ENCODE results near the gene QRICH2.
"Not testable (repeated sequence)": the region's sequence is repeated elsewhere in the genome, so short reads cannot be mapped to it uniquely, and the experiment has no call there.

QRICH2 gene, protein sequence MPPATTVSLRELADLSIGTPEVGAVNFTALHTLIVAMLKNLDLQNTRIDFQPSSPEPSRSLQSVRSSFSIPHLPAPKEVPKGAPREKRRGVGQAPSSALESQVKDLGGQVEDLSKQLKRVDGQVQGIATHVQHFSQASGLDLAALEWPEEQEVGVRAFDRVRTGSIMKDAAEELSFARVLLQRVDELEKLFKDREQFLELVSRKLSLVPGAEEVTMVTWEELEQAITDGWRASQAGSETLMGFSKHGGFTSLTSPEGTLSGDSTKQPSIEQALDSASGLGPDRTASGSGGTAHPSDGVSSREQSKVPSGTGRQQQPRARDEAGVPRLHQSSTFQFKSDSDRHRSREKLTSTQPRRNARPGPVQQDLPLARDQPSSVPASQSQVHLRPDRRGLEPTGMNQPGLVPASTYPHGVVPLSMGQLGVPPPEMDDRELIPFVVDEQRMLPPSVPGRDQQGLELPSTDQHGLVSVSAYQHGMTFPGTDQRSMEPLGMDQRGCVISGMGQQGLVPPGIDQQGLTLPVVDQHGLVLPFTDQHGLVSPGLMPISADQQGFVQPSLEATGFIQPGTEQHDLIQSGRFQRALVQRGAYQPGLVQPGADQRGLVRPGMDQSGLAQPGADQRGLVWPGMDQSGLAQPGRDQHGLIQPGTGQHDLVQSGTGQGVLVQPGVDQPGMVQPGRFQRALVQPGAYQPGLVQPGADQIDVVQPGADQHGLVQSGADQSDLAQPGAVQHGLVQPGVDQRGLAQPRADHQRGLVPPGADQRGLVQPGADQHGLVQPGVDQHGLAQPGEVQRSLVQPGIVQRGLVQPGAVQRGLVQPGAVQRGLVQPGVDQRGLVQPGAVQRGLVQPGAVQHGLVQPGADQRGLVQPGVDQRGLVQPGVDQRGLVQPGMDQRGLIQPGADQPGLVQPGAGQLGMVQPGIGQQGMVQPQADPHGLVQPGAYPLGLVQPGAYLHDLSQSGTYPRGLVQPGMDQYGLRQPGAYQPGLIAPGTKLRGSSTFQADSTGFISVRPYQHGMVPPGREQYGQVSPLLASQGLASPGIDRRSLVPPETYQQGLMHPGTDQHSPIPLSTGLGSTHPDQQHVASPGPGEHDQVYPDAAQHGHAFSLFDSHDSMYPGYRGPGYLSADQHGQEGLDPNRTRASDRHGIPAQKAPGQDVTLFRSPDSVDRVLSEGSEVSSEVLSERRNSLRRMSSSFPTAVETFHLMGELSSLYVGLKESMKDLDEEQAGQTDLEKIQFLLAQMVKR (N-terminal part only)

DNA sequence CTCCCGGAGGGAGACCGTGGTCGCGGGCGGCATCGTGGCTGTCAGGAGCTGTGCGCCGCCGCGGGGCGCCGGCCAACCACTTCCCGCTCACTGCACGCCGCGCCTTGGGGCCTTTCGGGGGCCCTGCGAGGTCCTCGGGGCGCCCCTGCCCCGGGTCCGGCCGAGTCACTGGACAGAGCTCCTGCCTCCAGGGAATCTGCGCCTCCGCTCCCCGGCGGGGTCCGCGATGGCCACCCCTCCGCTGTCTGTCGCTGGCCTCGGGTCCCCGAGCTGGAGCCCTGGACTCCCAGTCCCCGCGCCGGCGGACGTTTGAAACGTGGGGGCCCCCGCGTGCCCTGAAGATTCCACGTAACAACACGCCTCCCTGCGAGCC is at the start of gene QRICH2:
TSS of gene QRICH2 (minus strand) at position 311 of the 373 bp plus-strand sequence. CDS start at position 33, 278 bp downstream.
- no peak for DNase-seq (ENCODE audit: low read depth)

DNA sequence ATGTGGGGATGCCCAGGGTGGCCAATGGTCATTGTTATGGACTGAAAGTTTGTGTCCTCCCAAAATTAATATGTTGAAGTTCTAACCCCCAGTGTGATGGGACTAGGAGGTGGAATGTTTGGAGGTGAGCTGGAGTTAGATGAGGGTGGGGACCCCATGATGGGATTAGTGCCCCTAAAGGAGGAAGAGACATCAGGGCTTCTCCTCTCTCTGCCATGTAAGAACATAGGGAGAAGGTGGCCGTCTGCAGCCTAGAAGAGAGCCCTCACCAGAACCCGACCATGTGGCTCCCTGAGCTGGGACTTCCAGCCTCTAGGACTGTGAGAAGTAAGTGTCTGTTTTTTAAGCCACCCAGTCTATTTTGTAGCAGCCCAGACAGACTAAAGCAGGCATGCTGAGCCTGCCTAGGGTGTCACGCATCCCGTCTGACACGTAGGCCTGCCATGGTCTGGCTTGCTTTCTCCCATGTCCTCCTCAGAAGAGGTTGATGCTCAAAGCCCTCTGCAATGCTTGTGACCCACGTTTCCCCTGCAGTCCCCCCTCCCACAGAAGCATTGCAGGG is 49.6 kb upstream of the QRICH2 start:
- DNase-seq (ENCODE audit: low read depth): no peak

DNA sequence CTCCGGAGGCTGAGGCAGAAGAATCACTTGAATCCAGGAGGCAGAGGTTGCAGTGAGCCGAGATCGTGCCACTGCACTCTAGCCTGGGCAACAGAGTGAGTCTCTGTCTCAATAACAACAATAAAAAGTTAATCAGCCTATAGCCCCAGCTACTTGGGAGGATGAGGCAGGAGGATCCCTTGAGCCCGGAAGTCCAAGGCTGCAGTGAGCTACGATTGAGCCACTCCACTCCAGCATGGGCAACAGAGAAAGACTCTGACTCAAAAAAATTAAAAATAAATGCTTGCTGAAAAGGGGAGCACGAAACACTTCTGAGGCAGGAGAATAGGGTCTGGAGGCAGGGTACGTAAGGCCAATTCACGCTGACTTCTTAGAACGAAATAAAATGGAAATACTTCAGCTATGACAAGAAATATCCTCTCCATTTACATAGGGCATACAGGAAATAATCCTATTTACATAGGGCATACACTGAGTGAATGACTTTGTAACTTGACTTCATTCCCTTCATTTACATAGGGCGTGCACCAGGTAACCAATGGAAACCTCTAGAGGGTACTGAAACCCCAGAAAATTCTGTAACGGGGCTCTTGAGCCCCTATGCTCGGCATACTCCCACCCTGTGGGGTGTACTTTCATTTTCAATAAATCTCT is 48.9 kb upstream of the QRICH2 start:
- no peak for DNase-seq (ENCODE audit: low read depth)

DNA sequence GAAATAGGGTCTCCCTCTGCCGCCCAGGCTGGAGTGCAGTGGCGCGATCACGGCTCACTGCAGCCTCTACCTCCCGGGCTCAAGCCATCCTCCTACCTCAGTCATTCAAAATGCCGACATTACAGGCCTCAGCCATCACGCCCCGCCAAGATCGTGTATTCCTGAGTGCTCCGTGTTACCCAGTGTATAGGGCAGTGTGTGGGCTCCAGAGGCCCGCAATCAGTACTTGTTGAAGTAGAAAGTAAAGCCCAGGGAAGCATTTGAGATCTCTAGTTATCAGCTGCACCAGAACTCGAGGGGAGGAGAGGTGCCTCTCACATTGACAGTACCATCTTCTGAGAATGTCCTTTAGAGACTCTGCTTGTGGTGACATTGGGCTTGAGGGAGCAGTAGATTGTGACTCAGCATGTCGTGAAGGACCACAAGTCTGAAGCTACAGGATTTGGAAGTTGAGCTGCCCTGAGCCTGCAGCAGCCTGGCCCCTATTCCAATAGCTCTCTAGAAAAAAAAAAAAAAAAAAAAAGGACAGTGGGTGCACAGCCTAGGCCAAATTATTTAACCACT is 46.8 kb upstream of the QRICH2 start:
- no peak for DNase-seq (ENCODE audit: low read depth)

DNA sequence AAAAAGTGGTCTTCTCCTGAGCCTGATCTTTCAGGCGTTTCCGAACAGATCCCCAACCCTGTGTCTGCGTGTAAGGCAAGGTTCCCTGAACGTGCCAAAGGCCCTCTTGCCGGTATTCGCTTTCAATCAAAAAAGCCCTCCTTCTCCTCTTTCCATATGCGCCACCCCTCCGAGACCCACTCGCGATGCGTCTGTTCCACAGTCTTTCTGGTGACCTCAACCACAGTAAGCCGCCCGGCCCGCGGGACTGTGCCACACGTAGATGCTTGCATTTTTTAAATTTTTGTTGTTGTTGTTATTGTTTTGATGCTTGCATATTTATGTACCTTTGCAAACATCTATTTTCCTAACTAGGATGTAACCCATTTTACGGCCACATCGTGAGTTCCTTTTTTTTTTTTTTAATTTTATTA is 46.2 kb upstream of the QRICH2 start:
- DNase-seq (ENCODE audit: low read depth): no peak

DNA sequence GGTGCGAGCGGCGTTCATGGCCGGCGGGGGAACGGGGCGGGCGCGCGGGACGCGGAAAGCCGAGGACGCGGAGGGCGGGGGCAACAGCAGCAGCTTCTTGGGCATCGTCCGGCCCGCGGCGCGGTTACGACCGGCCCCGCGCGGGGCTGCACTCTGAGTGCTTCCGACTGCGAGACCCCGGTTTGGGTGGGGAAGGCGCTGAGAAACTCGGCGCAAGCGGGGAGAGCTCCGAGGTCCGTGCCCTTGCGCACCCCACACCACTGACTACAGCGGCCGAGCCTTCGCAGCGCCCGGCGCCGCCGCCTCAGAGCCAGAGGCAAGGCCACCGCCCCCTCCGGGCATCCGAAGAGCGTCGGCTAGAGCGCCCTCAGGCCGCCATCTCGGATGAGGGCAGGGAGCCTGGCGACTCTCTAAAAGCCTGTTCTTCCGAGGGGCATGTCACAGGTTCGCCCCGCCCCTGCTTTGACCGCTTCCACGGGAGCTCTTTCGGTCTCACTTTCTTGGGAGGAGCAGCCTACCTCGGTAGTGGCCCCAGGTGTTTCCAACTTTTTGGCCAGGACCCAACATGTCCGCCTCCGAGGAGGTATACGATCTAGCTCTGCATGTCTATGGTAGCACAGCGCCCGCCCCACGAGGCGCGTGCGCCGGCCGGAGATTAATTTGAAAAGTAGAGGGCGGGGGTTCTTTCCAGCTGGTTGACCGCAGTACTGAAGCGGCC is 45.7 kb upstream of the QRICH2 start, which contains the start of gene PRPSAP1:
TSS of gene PRPSAP1 (minus strand) at position 318 of the 718 bp plus-strand sequence. CDS start at position 105, 213 bp downstream.
- DNase-seq (ENCODE audit: low read depth): peak; percentile 72

DNA sequence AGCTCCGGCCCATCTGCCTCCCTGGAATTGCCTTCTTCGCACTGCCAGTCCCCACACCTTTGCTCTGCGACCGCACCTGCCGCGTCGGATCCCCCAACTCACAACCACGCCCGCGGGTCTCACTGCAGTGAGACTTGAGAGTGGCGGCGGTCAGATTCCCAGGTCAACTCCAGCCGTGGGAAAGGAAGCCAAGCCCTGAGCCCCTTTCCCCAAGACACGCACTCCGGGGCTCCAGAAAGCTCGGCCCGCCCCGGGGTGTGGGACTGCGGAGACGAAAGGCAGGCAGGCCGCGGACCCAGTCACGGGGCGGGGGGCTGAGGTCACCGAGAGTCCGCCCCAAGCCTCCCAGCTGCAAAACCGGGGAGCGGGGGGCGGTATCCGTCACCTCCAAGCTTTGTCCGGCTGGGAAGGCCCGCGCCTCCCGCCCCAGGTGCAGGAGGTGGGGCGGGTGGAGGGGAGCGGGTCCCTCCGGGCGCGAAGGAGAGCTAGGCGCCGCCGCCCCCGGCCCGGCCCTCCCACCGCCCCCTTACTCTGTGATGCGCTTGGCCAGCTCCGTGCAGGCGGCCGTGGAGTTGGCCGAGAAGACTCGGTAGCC is 45.0 kb upstream of the QRICH2 start:
- DNase-seq (ENCODE audit: low read depth): no peak

DNA sequence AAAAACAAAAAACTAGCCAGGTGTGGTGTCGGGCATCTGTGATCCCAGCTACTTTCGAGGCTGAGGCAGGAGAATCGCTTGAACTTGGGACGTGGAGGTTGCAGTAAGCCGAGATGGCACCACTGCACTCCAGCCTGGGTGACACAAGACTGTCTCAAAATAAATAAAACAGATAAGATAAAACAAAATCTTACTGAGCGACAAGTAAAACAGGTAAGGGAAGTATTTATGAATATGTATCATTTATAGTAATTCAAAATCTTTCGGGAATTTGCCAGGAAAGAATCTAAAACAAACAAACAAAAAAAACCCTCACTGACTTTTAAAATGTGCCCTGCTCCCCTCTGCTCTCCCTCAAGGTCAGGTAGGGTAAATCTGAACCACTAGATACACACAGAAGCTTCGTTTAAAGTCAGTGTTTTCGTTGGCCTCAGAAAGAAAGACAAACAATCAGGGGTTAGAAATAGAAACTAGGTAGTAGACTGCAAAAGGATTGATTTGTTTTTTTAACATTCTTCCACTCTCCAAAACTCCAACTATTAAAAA is 43.5 kb upstream of the QRICH2 start:
- DNase-seq (ENCODE audit: low read depth): no peak

DNA sequence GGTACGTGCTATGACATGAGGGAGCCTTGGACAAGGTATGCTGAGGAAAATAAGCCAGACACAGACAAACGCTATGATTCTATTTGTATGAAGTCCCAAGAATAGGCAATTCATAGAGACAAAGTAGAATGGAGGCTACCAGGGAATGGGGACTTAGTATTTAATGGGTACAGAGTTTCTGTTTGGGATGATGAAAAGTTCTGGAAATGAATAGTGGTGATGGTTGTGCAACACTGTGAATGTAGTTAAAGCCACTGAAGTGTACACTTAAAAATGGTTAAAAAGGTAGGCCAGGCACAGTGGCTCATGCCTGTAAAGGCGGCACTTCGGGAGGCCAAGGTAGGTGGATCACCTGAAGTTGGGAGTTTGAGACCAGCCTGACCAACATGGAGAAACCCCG is 42.4 kb upstream of the QRICH2 start:
- DNase-seq (ENCODE audit: low read depth): no peak

DNA sequence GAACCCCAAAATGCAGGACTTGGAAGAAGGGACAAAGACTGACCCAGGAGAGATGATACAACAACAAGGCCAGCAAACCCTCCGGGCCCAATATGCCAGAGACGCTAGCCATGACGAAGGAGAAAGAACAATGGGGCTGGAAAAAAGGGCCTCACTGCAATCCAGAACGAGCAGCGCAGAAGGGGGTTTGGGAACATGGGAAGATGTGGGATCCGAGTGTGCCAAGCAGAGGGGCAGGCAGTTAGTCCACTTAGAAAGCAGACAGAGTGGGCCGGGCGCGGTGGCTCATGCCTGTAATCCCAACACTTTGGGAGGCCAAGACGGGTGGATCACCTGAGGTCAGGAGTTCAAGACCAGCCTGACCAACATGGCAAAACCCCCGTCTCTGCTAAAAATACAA is 38.9 kb upstream of the QRICH2 start:
- not testable (repeated sequence) for DNase-seq (ENCODE audit: low read depth)

DNA sequence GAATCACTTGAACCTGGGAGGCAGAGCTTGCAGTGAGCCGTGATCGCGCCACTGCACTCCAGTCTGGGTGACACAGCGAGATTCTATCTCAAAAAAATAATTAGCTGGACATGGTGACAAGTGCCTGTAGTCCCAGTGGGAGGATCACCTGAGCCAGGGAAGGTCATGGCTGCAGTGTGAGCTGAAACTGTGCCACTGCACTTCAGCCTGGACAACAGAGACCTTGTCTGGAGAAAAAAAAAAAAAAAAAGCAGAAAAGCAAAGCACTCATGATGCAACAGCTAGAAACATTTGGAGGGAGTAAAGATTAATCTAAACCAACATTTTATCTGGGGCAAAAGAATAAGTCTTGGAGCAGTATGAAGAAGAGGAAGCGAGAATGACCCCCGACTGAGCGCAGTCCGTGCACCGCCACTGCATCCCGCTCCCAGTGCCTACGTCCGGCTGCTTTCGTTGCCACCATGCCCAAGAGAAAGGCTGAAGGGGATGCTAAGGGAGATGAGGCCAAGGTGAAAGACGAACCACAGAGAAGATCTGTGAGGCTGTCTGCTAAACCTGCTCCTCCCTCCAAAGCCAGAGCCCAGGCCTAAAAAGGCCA is 37.4 kb upstream of the QRICH2 start:
- no peak for DNase-seq (ENCODE audit: low read depth)

DNA sequence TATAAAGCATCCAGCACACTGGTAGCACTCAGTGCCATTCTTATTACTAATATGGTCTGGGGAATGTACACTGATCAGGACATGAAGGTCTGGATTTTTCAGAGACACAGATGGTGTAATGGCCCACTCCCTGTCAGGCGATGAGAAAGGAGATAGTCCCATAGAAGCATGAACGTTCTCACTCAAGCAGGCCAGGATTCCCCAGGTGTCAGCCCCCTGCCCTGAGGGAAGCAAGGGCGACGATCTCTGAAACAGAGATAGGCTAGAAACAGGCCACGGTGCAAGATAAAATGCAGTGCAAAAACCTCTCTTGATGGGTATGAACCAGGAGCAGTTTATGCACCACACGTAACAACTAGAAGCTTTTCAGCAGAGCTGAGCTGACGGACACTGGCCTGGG is 35.0 kb upstream of the QRICH2 start:
- no peak for DNase-seq (ENCODE audit: low read depth)

DNA sequence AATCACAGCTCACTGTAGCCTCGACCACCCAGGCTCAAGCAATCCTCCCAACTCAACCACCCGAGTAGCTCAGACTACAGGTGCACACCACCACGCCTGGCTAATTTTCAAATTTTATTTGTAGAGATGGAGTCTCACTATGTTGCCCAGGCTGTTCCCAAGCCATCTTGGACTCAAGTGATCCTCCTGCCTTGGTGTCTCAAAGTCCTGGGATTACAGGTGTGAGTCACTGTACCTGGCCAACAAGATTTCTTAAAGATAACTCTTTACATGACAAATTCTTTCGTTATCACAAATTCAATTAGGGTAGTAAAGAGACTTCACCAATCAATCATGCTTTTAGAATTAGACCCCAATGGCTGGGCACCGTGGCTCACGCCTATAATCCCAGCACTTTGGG is 33.2 kb upstream of the QRICH2 start:
- no peak for DNase-seq (ENCODE audit: low read depth)

DNA sequence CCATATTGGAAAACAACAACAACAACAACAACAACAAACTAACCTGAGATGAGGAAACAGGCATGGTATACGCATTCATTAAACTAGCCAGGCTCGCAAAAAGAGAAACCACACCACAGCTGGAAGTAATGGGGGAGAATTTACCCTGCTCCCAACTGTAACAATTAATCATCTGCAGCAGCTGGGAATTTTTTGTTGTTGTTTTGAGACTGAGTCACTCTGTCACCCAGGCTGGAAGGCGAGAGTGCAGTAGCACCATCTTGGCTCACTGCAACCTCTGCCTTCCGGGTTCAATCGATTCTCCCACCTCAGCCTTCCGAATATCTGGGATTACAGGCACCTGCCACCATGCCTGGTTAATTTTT is 29.3 kb upstream of the QRICH2 start:
- DNase-seq (ENCODE audit: low read depth): no peak

DNA sequence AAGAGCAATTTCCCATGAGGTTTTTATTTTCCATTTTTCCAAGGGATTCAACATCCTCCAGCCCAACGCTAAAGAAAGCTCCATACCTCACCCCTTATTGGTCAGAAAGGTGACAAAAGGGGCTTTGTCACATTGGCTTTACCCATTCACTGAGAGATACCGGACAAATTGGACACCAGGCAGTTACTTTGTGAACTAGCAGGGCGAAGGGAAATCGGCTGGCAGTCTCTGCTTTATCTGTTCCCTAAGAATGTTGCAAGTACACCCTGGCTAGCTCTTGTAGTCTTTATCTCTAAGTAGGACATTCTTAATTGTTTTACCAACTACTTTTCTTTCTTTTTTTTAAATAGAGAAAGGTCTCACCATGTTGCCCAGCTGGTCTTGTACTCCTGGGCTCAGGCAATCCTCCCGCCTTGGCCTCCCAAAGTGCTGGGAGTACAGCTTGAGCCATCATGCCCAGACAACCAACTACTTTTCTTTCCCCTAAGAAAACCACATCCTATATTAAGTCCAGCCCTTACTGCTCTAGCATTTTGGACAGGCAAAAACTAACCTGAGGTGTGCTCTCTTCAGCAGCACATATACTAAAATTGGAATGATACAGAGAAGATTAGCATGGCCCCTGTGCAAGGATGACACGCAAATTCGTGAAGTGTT is 28.8 kb upstream of the QRICH2 start:
- no peak for DNase-seq (ENCODE audit: low read depth)

DNA sequence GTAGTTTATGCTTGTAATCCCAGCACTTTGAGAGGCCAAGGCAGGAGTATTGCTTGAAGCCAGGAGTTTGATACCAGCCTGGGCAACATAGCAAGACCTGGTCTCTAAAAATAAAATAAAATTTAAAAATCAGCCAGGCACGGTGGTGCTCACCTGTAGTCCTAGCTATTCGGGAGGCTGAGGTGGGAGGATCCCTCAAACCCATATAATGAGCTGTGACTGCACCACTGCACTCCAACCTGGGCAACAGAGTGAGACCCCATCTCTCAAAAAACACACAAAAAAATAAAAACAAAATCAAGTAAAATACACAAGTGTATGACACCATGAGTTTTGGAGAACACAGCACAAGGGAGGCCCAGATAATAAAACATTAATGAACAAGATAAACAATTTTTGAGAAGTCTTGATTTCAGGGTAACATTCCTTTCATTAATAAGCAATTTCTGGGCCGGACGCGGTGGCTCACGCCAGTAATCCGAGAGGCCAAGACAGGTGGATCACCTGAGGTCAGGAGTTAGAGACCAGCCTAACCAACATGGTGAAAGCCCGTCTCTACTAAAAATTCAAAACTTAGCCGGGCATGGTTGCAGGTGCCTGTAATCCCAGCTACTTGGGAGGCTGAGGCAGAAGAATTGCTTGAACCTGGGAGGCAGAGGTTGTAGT is 27.8 kb upstream of the QRICH2 start:
- DNase-seq (ENCODE audit: low read depth): no peak

DNA sequence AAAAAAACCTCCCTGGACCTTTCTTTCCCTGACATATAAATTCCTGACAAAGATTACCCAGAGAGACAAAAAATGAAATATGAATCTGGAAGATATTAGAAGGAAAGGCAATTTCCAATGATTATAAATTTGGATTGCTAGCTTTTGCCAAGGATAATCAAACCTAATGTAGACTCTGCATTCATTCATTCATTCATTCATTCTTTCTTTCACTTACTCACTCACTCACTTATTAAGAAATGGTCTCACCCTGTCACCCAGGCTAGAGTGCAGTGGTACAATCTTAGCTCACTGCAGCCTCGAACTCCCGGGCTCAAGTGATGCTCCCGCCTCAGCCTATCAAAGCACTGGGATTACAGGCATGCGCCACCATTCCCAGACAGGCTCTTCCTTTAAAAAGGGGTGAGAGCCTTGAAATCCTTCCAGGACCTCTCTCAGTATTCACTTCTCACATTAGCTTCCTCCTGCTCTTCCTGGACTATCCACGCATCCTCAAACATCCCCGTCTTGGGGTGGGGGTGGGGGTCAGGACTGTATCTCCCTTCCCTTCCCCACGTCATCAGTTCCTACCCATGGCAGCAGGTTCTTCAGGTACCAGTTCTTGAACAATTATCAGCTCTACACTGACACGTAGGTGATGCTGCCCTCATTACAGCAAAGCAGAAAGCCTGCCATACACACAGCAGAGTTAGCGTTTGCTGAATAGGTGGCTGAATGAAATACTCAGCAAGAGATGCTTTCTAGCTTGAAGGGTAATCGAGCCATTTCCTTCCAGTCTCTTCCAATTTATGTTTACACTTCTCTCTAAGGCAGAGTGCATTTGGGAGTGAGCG is 25.8 kb upstream of the QRICH2 start:
- no peak for DNase-seq (ENCODE audit: low read depth)

All from activated T-helper 9 cell treated with anti-CD3 and anti-CD28 coated beads, Interleukin-2, amount 50 U/mL, for 16 hours (primary cell).